ENCODE measurements around the gene GFOD2.
"Not testable (repeated sequence)": the region's sequence is repeated elsewhere in the genome, so short reads cannot be mapped to it uniquely, and the experiment has no call there.

Gene GFOD2

GRCh38 chr16:67751331-67751730 lies 32.2 kb upstream of the GFOD2 start:
- no CpG with 5 or more reads among the region's 3 CpGs for WGBS (ENCODE audit: extremely low coverage, insufficient coverage, insufficient read length)
- not testable (repeated sequence) for H4K91ac ChIP-seq (ENCODE audit: low read depth, low read length); H3K4me2 ChIP-seq (ENCODE audit: low read length); H3K79me1 ChIP-seq (ENCODE audit: low read length); H3K79me2 ChIP-seq (ENCODE audit: control insufficient read depth, insufficient read depth, low read length, poor library complexity); H3K27ac ChIP-seq (ENCODE audit: low read depth, low read length); H3K36me3 ChIP-seq (ENCODE audit: control insufficient read depth in 1 of 2, insufficient read depth in 2 of 2, low read length in 2 of 2); H3K27me3 ChIP-seq (ENCODE audit: insufficient read depth, low read length); H2BK120ac ChIP-seq (ENCODE audit: insufficient read depth, low read length, poor library complexity); H2BK5ac ChIP-seq (ENCODE audit: low read depth, low read length, poor library complexity); H4K8ac ChIP-seq (ENCODE audit: low read depth, low read length); H3K4me3 ChIP-seq (ENCODE audit: low read depth, low read length); H4K12ac ChIP-seq (ENCODE audit: low read depth, low read length); H3K18ac ChIP-seq (ENCODE audit: low read length); H3K14ac ChIP-seq (ENCODE audit: low read length); DNase-seq; H3K9me3 ChIP-seq (ENCODE audit: insufficient read depth, low read depth, low read length); H3K9ac ChIP-seq (ENCODE audit: low read length); H3K23ac ChIP-seq (ENCODE audit: low read length); H3K4ac ChIP-seq (ENCODE audit: low read depth, low read length); H2AFZ ChIP-seq (ENCODE audit: insufficient read depth, low read length, poor library complexity); H2BK12ac ChIP-seq (ENCODE audit: low read length); H2AK5ac ChIP-seq (ENCODE audit: low read length); H3K4me1 ChIP-seq (ENCODE audit: control insufficient read depth in 1 of 2, insufficient read depth in 2 of 2, low read length in 2 of 2)

GRCh38 chr16:67750466-67750865 lies 31.4 kb upstream of the GFOD2 start:
- Histone ChIP-seq H3K79me2 (ENCODE audit: control insufficient read depth, insufficient read depth, low read length, poor library complexity) (no peaks in the 10 kb centered on the region), H2AFZ (ENCODE audit: insufficient read depth, low read length, poor library complexity) (no peak overlapping the region), H2BK12ac (ENCODE audit: low read length) (no peak overlapping the region), H3K9me3 (ENCODE audit: insufficient read depth, low read depth, low read length) (peaks cover 2% of the 10 kb centered on the region), H3K4ac (ENCODE audit: low read depth, low read length) (no peak overlapping the region), H3K27me3 (ENCODE audit: insufficient read depth, low read length) (no peaks in the 10 kb centered on the region), H3K4me3 (ENCODE audit: low read depth, low read length) (no peak overlapping the region), H2BK5ac (ENCODE audit: low read depth, low read length, poor library complexity) (no peak overlapping the region), H4K91ac (ENCODE audit: low read depth, low read length) (no peak overlapping the region), H2BK120ac (ENCODE audit: insufficient read depth, low read length, poor library complexity) (no peak overlapping the region), H4K12ac (ENCODE audit: low read depth, low read length) (no peak overlapping the region), H3K9ac (ENCODE audit: low read length) (no peak overlapping the region), H3K23ac (ENCODE audit: low read length) (no peak overlapping the region), H4K8ac (ENCODE audit: low read depth, low read length) (no peak overlapping the region), H3K4me2 (ENCODE audit: low read length) (no peak overlapping the region), H3K4me1 (ENCODE audit: control insufficient read depth in 1 of 2, insufficient read depth in 2 of 2, low read length in 2 of 2) (peaks cover 0 to 2% of the 10 kb centered on the region in 2 experiments), H3K14ac (ENCODE audit: low read length) (no peak overlapping the region), H3K18ac (ENCODE audit: low read length) (no peak overlapping the region), H3K27ac (ENCODE audit: low read depth, low read length) (no peak overlapping the region), H2AK5ac (ENCODE audit: low read length) (no peak overlapping the region), H3K36me3 (ENCODE audit: control insufficient read depth in 1 of 2, insufficient read depth in 2 of 2, low read length in 2 of 2) (peaks cover 0 to 2% of the 10 kb centered on the region in 2 experiments), H3K79me1 (ENCODE audit: low read length) (no peaks in the 10 kb centered on the region)
- no CpG with 5 or more reads among the region's 6 CpGs for WGBS (ENCODE audit: extremely low coverage, insufficient coverage, insufficient read length)
- DNase-seq, result no peak

GRCh38 chr16:67749436-67750078 lies 30.4 kb upstream of the GFOD2 start:
- Histone ChIP-seq H3K14ac (ENCODE audit: low read length) (no peak overlapping the region), H2AK5ac (ENCODE audit: low read length) (no peak overlapping the region), H4K8ac (ENCODE audit: low read depth, low read length) (no peak overlapping the region), H4K12ac (ENCODE audit: low read depth, low read length) (no peak overlapping the region), H2AFZ (ENCODE audit: insufficient read depth, low read length, poor library complexity) (no peak overlapping the region), H3K4me1 (ENCODE audit: control insufficient read depth in 1 of 2, insufficient read depth in 2 of 2, low read length in 2 of 2) (peaks cover 0 to under 1% of the 10 kb centered on the region in 2 experiments), H3K36me3 (ENCODE audit: control insufficient read depth in 1 of 2, insufficient read depth in 2 of 2, low read length in 2 of 2) (peaks cover under 1 to 3% of the 10 kb centered on the region in 2 experiments), H3K23ac (ENCODE audit: low read length) (no peak overlapping the region), H4K91ac (ENCODE audit: low read depth, low read length) (no peak overlapping the region), H3K79me1 (ENCODE audit: low read length) (no peaks in the 10 kb centered on the region), H3K9me3 (ENCODE audit: insufficient read depth, low read depth, low read length) (peaks cover 2% of the 10 kb centered on the region), H3K27me3 (ENCODE audit: insufficient read depth, low read length) (no peaks in the 10 kb centered on the region), H3K18ac (ENCODE audit: low read length) (no peak overlapping the region), H2BK120ac (ENCODE audit: insufficient read depth, low read length, poor library complexity) (no peak overlapping the region), H2BK5ac (ENCODE audit: low read depth, low read length, poor library complexity) (no peak overlapping the region), H2BK12ac (ENCODE audit: low read length) (no peak overlapping the region), H3K9ac (ENCODE audit: low read length) (no peak overlapping the region), H3K4ac (ENCODE audit: low read depth, low read length) (no peak overlapping the region), H3K27ac (ENCODE audit: low read depth, low read length) (no peak overlapping the region), H3K79me2 (ENCODE audit: control insufficient read depth, insufficient read depth, low read length, poor library complexity) (no peaks in the 10 kb centered on the region), H3K4me3 (ENCODE audit: low read depth, low read length) (no peak overlapping the region), H3K4me2 (ENCODE audit: low read length) (no peak overlapping the region)
- no CpG with 5 or more reads among the region's 3 CpGs for WGBS (ENCODE audit: extremely low coverage, insufficient coverage, insufficient read length)
- no peak for DNase-seq

- no peak overlapping the region for H3K4ac ChIP-seq (ENCODE audit: low read depth, low read length)
- peaks cover 2% of the 10 kb centered on the region for H3K9me3 ChIP-seq (ENCODE audit: insufficient read depth, low read depth, low read length)
- H4K91ac ChIP-seq (ENCODE audit: low read depth, low read length), result no peak overlapping the region
- no peak overlapping the region for H2BK120ac ChIP-seq (ENCODE audit: insufficient read depth, low read length, poor library complexity)
- no peak overlapping the region for H3K4me3 ChIP-seq (ENCODE audit: low read depth, low read length)
- H3K23ac ChIP-seq (ENCODE audit: low read length), result no peak overlapping the region
- H2AK5ac ChIP-seq (ENCODE audit: low read length), result no peak overlapping the region
- DNase-seq, result no peak
- H3K79me1 ChIP-seq (ENCODE audit: low read length), result no peaks in the 10 kb centered on the region
- H3K14ac ChIP-seq (ENCODE audit: low read length), result no peak overlapping the region
- no peaks in the 10 kb centered on the region for H3K79me2 ChIP-seq (ENCODE audit: control insufficient read depth, insufficient read depth, low read length, poor library complexity)
- H3K4me1 ChIP-seq (ENCODE audit: control insufficient read depth in 1 of 2, insufficient read depth in 2 of 2, low read length in 2 of 2), result no peaks in the 10 kb centered on the region
- no peak overlapping the region for H2BK5ac ChIP-seq (ENCODE audit: low read depth, low read length, poor library complexity)
- no peak overlapping the region for H3K4me2 ChIP-seq (ENCODE audit: low read length)
- H2BK12ac ChIP-seq (ENCODE audit: low read length), result no peak overlapping the region
- no peak overlapping the region for H4K12ac ChIP-seq (ENCODE audit: low read depth, low read length)
- no peak overlapping the region for H4K8ac ChIP-seq (ENCODE audit: low read depth, low read length)
- H3K27ac ChIP-seq (ENCODE audit: low read depth, low read length), result no peak overlapping the region
- no peaks in the 10 kb centered on the region for H3K27me3 ChIP-seq (ENCODE audit: insufficient read depth, low read length)
- H3K36me3 ChIP-seq (ENCODE audit: control insufficient read depth in 1 of 2, insufficient read depth in 2 of 2, low read length in 2 of 2), result peaks cover 8 to 10% of the 10 kb centered on the region in 2 experiments
- H3K9ac ChIP-seq (ENCODE audit: low read length), result no peak overlapping the region
- no CpG with 5 or more reads among the region's 3 CpGs for WGBS (ENCODE audit: extremely low coverage, insufficient coverage, insufficient read length)
- H2AFZ ChIP-seq (ENCODE audit: insufficient read depth, low read length, poor library complexity), result no peak overlapping the region
- H3K18ac ChIP-seq (ENCODE audit: low read length), result no peak overlapping the region
Measured at GRCh38 chr16:67748834-67749233, 29.7 kb upstream of the GFOD2 start.
